ENCODE measurements around the gene EFCAB11. TPM values are rescaled to one million over a fixed set of nuclear protein-coding genes. Genes with fewer than 3 reads are reported as not detected.

The EFCAB11 gene
- total RNA-seq, 4 donors from 2014 or later, result 4.1 to 21.0 (median 5.6) TPM; not detected in 1

DNA sequence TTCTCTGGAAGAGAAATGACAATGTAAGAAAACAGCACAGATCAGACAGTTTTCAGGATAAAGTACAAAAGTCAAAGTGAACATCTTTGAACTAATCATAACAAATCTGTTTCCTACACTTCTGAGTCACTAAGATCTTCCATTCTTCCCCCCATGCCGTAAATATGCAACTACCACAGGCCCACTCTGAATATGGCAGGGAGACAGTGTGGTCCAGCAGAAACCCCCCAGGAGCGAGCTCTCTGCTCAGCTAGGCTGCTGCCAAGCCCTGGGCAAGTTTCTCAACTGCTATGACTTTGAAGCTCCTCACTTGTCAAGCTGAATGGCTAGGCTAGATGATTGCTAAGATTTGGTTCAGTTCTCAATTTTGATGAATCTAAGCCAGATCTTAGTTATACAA lies 148.1 kb downstream of the EFCAB11 start:
- intact Hi-C loops (cut with DNase I; ENCODE audit: low total_unique reads), result no loop called here
- Histone ChIP-seq H3K27me3 (no peaks in the 10 kb centered on the region), H3K36me3 (no peaks in the 10 kb centered on the region), H3K4me1 (no peaks in the 10 kb centered on the region), H3K9me3 (no peaks in the 10 kb centered on the region), H3K27ac (no peak overlapping the region), H3K4me3 (no peak overlapping the region)
- TF ChIP-seq POLR2A (IDR thresholded peaks at IDR 0.05), result no peak
- TF ChIP-seq, protein P1, sequence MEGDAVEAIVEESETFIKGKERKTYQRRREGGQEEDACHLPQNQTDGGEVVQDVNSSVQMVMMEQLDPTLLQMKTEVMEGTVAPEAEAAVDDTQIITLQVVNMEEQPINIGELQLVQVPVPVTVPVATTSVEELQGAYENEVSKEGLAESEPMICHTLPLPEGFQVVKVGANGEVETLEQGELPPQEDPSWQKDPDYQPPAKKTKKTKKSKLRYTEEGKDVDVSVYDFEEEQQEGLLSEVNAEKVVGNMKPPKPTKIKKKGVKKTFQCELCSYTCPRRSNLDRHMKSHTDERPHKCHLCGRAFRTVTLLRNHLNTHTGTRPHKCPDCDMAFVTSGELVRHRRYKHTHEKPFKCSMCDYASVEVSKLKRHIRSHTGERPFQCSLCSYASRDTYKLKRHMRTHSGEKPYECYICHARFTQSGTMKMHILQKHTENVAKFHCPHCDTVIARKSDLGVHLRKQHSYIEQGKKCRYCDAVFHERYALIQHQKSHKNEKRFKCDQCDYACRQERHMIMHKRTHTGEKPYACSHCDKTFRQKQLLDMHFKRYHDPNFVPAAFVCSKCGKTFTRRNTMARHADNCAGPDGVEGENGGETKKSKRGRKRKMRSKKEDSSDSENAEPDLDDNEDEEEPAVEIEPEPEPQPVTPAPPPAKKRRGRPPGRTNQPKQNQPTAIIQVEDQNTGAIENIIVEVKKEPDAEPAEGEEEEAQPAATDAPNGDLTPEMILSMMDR (IDR thresholded peaks at IDR 0.05), result no peak
- no peak for DNase-seq

DNA sequence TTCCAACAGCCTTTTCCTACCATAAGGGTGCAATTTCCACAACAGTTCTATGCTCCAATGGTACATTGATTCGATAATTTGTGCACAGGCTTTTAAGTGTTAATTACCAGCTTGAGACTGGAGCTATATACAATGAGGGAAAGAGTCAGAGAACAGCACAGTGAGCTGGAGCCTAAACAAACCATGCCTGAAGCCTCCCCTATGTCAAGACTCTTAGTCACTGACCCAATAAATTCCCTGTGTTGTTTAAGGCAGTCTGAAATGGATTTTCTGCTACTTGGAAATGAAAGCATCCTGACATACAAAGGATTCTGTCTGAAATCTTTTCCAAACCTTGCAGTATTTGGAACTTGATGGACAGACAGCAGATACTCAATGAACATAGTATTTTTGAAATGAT lies 149.0 kb downstream of the EFCAB11 start:
- intact Hi-C loops (cut with DNase I; ENCODE audit: low total_unique reads), result no loop called here
- TF ChIP-seq, protein P1 (IDR thresholded peaks at IDR 0.05), result no peak
- no peak for TF ChIP-seq POLR2A (IDR thresholded peaks at IDR 0.05)
- no peak for DNase-seq
- no peaks in the 10 kb centered on the region for H3K4me1 ChIP-seq
- H3K36me3 ChIP-seq, result no peaks in the 10 kb centered on the region
- no peak overlapping the region for H3K4me3 ChIP-seq
- no peaks in the 10 kb centered on the region for H3K9me3 ChIP-seq
- no peak overlapping the region for H3K27ac ChIP-seq
- H3K27me3 ChIP-seq, result no peaks in the 10 kb centered on the region

DNA sequence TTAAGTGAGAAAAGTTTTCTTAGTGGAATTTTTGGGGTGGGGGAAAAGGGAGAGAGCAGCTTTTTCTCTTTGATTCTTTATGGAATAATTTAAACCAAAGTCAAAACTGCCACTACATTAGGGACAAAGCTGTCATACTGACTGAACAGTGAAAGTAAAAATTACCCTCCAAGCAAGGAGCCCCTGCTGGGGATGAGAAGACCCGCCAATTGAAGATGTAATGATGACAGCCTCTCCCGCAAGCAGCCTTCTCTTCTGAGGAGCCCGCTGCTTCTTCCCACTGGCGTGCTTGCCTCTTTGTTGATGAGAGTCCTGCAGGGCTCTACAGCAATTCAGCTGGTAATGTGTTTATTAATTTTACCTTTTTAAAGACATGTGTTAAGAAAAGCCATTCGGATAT lies 151.0 kb downstream of the EFCAB11 start:
- TF ChIP-seq POLR2A (IDR thresholded peaks at IDR 0.05), result no peak
- TF ChIP-seq, protein P1 (IDR thresholded peaks at IDR 0.05), result no peak
- intact Hi-C loops (cut with DNase I; ENCODE audit: low total_unique reads), result no loop called here
- Histone ChIP-seq H3K36me3 (no peaks in the 10 kb centered on the region), H3K4me3 (no peak overlapping the region), H3K4me1 (no peaks in the 10 kb centered on the region), H3K27me3 (no peaks in the 10 kb centered on the region), H3K27ac (no peak overlapping the region), H3K9me3 (no peaks in the 10 kb centered on the region)
- DNase-seq, result no peak

DNA sequence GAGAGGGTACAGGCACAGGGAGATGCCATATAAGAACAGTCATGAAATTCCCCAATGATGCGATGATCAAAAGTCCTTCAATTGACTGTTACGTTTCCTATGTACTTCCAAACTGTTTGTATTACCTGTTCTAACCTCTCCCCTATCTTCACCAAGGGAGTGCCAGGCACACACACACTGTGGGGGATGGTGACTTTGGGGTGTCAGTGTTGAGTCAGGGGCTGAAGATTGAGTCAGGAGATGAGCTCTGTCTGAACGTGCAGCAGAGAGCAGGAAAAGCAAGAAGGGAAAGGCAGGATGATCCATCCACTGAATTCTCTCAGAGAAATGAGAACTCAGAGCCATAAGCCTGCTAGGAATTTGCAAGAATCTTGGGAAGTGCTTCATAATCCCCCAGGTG lies 153.4 kb downstream of the EFCAB11 start:
- no peak overlapping the region for H3K4me3 ChIP-seq
- H3K9me3 ChIP-seq, result no peaks in the 10 kb centered on the region
- H3K36me3 ChIP-seq, result no peaks in the 10 kb centered on the region
- H3K4me1 ChIP-seq, result no peaks in the 10 kb centered on the region
- intact Hi-C loops (cut with DNase I; ENCODE audit: low total_unique reads), result no loop called here
- H3K27me3 ChIP-seq, result no peaks in the 10 kb centered on the region
- H3K27ac ChIP-seq, result no peak overlapping the region
- TF ChIP-seq, protein P1 (IDR thresholded peaks at IDR 0.05), result no peak
- TF ChIP-seq POLR2A (IDR thresholded peaks at IDR 0.05), result no peak
- no peak for DNase-seq

DNA sequence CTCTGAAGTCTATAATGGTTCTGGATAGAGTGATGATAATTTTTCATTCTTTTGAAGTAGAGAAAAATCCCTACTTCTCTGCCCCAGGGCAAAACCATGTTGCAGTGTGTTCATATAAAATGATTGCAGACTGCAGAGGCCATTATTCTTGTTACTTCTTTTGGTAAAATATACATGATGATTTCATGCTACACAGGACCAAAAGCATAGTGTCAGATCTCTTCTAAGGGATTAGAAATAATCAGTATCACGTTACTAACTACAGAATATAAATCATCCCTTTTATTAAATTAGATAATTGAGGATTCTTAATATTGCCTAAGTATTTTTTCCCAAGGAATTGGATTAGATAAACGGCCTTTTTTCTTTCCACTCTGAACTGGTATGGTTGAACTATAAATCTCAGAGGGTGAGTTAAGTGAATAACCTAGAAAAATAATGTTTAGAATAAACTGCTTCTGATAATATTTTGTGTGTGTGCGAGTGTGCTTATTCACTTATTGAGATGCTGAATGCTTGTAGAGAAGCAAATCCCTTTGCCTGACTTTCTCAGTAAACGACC lies 156.2 kb downstream of the EFCAB11 start:
- H3K4me1 ChIP-seq, result no peaks in the 10 kb centered on the region
- intact Hi-C loops (cut with DNase I; ENCODE audit: low total_unique reads), result no loop called here
- no peak for TF ChIP-seq POLR2A (IDR thresholded peaks at IDR 0.05)
- TF ChIP-seq, protein P1 (IDR thresholded peaks at IDR 0.05), result no peak
- DNase-seq, result no peak
- H3K36me3 ChIP-seq, result no peaks in the 10 kb centered on the region
- H3K4me3 ChIP-seq, result no peak overlapping the region
- no peak overlapping the region for H3K27ac ChIP-seq
- H3K27me3 ChIP-seq, result no peaks in the 10 kb centered on the region
- no peaks in the 10 kb centered on the region for H3K9me3 ChIP-seq
